Loucy (cell line): ENCODE measurements around the gene MAST4.
"Not testable (repeated sequence)": the region's sequence is repeated elsewhere in the genome, so short reads cannot be mapped to it uniquely, and the experiment has no call there.

ENCODE experiments used
- H2AFZ ChIP-seq: fragments of 200-600 bp; sonication (generic); 2 replicates; pipeline ENCODE4 v1.6.0; 2016; ENCODE audit warnings: antibody characterized with exemption, mild to moderate bottlenecking, low read length, moderate library complexity
- H3F3A ChIP-seq: fragments of 200-600 bp; 2 replicates; pipeline ENCODE4 v1.6.0; 2016; ENCODE audit warnings: antibody characterized with exemption, low read depth, mild to moderate bottlenecking
- H3K27me3 ChIP-seq: fragments of 200-600 bp; sonication (generic); 2 replicates; pipeline ENCODE4 v1.6.1; 2014; ENCODE audit warnings: low read length, mild to moderate bottlenecking; ENCODE audit not compliant: insufficient read depth, poor library complexity, severe bottlenecking
- H3K36me3 ChIP-seq: fragments of 200-600 bp; sonication (generic); 2 replicates; pipeline ENCODE4 v1.6.1; 2016; ENCODE audit warnings: low read length; ENCODE audit not compliant: insufficient read depth
- H3K4me1 ChIP-seq: fragments of 200-600 bp; sonication (generic); 2 replicates; pipeline ENCODE4 v1.5.1; 2014; ENCODE audit warnings: low read length, mild to moderate bottlenecking; ENCODE audit not compliant: insufficient read depth, poor library complexity, severe bottlenecking
- H3K4me2 ChIP-seq: fragments of 200-600 bp; sonication (generic); 2 replicates; pipeline ENCODE4 v1.6.0; 2014; ENCODE audit warnings: antibody characterized with exemption, low read length, low read depth, mild to moderate bottlenecking; ENCODE audit not compliant: poor library complexity, severe bottlenecking
- H3K4me3 ChIP-seq: fragments of 200-600 bp; sonication (generic); 2 replicates; pipeline ENCODE4 v1.5.1; 2014; ENCODE audit warnings: low read length, mild to moderate bottlenecking, mixed read lengths; ENCODE audit not compliant: poor library complexity, severe bottlenecking
- H3K79me2 ChIP-seq: fragments of 200-600 bp; sonication (generic); 2 replicates; pipeline ENCODE4 v1.6.1; 2014; ENCODE audit warnings: low read length; ENCODE audit not compliant: insufficient read depth
- H3K9ac ChIP-seq: fragments of 200-600 bp; sonication (generic); 2 replicates; pipeline ENCODE4 v1.6.0; 2014; ENCODE audit warnings: mild to moderate bottlenecking, low read depth, low read length, moderate library complexity; ENCODE audit not compliant: poor library complexity, severe bottlenecking
- H3K9me2 ChIP-seq: fragments of 200-600 bp; sonication (generic); replicated peaks from 2 replicates; pipeline ENCODE4 v1.6.1; 2016; ENCODE audit warnings: low read depth, low read length, mixed read lengths
- H3K9me3 ChIP-seq: fragments of 200-600 bp; sonication (generic); 2 replicates; pipeline ENCODE4 v1.6.1; 2014; ENCODE audit warnings: mild to moderate bottlenecking, antibody characterized with exemption, low read length, low read depth; ENCODE audit not compliant: insufficient read depth
- H4K20me1 ChIP-seq: fragments of 200-600 bp; sonication (generic); 2 replicates; pipeline ENCODE4 v1.6.0; 2014; ENCODE audit warnings: antibody characterized with exemption, low read length, mild to moderate bottlenecking; ENCODE audit not compliant: insufficient read depth, poor library complexity, severe bottlenecking
- CTCF ChIP-seq: fragments of 200-600 bp; sonication (generic); conservative IDR thresholded peaks from 2 replicates; pipeline ENCODE4 v1.5.1; 2014; ENCODE audit warnings: mild to moderate bottlenecking, antibody characterized with exemption, low read length
- EZH2phosphoT487 ChIP-seq: fragments of 200-600 bp; IDR thresholded peaks from 2 replicates; pipeline ENCODE4 v1.6.1; 2018; ENCODE audit warnings: antibody characterized with exemption, mild to moderate bottlenecking, moderate library complexity, borderline replicate concordance

The MAST4 gene

GRCh38 chr5:67123819-67124218 lies 527.6 kb downstream of the MAST4 start:
- Histone ChIP-seq H3K4me1 (no peaks in the 10 kb centered on the region), H3K9ac (no peak overlapping the region), H3K9me3 (no peaks in the 10 kb centered on the region), H3K4me3 (no peak overlapping the region), H4K20me1 (no peaks in the 10 kb centered on the region), H3K36me3 (peaks cover 36% of the 10 kb centered on the region), H3K27me3 (no peaks in the 10 kb centered on the region), H3K9me2 (no peaks in the 10 kb centered on the region), H2AFZ (no peak overlapping the region), H3K4me2 (no peak overlapping the region), H3F3A (no peaks in the 10 kb centered on the region), H3K79me2 (no peaks in the 10 kb centered on the region)
- TF ChIP-seq EZH2phosphoT487 (no peak), CTCF (no peak)

GRCh38 chr5:67124556-67124955 lies 528.4 kb downstream of the MAST4 start:
- Histone ChIP-seq H3F3A (no peaks in the 10 kb centered on the region), H3K27me3 (no peaks in the 10 kb centered on the region), H3K9me3 (no peaks in the 10 kb centered on the region), H3K4me2 (no peak overlapping the region), H2AFZ (no peak overlapping the region), H3K4me1 (no peaks in the 10 kb centered on the region), H3K4me3 (no peak overlapping the region), H3K9ac (no peak overlapping the region), H4K20me1 (no peaks in the 10 kb centered on the region), H3K79me2 (no peaks in the 10 kb centered on the region), H3K36me3 (peaks cover 29% of the 10 kb centered on the region), H3K9me2 (no peaks in the 10 kb centered on the region)
- TF ChIP-seq CTCF (no peak), EZH2phosphoT487 (no peak)

GRCh38 chr5:67127347-67127895 lies 531.2 kb downstream of the MAST4 start:
- not testable (repeated sequence) for H4K20me1 ChIP-seq, H3K27me3 ChIP-seq, H3K9me2 ChIP-seq, H2AFZ ChIP-seq, H3K79me2 ChIP-seq, H3K4me2 ChIP-seq, H3K4me1 ChIP-seq, H3F3A ChIP-seq, H3K9me3 ChIP-seq, H3K4me3 ChIP-seq, H3K9ac ChIP-seq
- H3K36me3 ChIP-seq = peaks cover 31% of the 10 kb centered on the region

- Histone ChIP-seq H3K9me2 (no peaks in the 10 kb centered on the region), H3K27me3 (no peaks in the 10 kb centered on the region), H3F3A (no peaks in the 10 kb centered on the region), H4K20me1 (no peaks in the 10 kb centered on the region), H2AFZ (no peak overlapping the region), H3K79me2 (no peaks in the 10 kb centered on the region), H3K36me3 (peaks cover 34% of the 10 kb centered on the region), H3K4me1 (no peaks in the 10 kb centered on the region), H3K4me2 (no peak overlapping the region), H3K9me3 (no peaks in the 10 kb centered on the region), H3K9ac (no peak overlapping the region), H3K4me3 (no peak overlapping the region)
- TF ChIP-seq EZH2phosphoT487 = no peak
- no peak for TF ChIP-seq CTCF
These were observed 533.6 kb downstream of the MAST4 start for GRCh38 chr5:67129768-67130167.
